HepG2 (cell line): ENCODE measurements around the gene GPC3. TPM values are rescaled to one million over a fixed set of nuclear protein-coding genes. Genes with fewer than 3 reads are reported as not detected.

Experiments
- ATAC-seq: fragments of 200-7000 bp; cut with Tn5 transposase; 3 replicates; pipeline ENCODE4 v1.9.1; 2020; ENCODE audit warnings: mild to moderate bottlenecking, moderate library complexity
- BruUV-seq: library from RNA; stranded (reverse); fragments of 400-500 nt; replicated peaks from 2 replicates; lab custom pipeline; 2021; lab: Mats Ljungman, UMichigan
- CTCF ChIA-PET: fragments of 300-600 bp; formaldehyde crosslinking; extraction: SDS; loops from one replicate; lab custom pipeline; 2021; ENCODE audit warnings: low total read pairs, inconsistent platforms, low intra/inter-chr PET ratio; lab: Yijun Ruan, JAX
- POLR2A ChIA-PET: fragments of 350-600 bp; sonication (Branson Sonifier 250); formaldehyde crosslinking; loops from one replicate; lab custom pipeline; 2020; ENCODE audit warnings: antibody characterized with exemption, inconsistent platforms; lab: Yijun Ruan, JAX
- DNase-seq: peaks from one replicate; pipeline ENCODE4 v3.0.0-alpha.2; 2015; ENCODE audit warnings: low spot score
- FAIRE-seq: peaks from 3 replicates; lab custom pipeline; 2011; peaks lifted over from hg19 to GRCh38; lab: Jason Lieb, UNC
- H2AFZ ChIP-seq: one replicate; pipeline ENCODE4 v1.6.1; 2011; ENCODE audit warnings: low read length, inconsistent platforms
- H3K27ac ChIP-seq: fragments of 300-600 bp; 3 replicates; pipeline ENCODE4 v1.8.0; 2011; ENCODE audit warnings: mixed run types, mild to moderate bottlenecking, mixed read lengths, low read length, inconsistent platforms; ENCODE audit not compliant: insufficient read depth; ENCODE audit errors: extremely low read length
- H3K27me3 ChIP-seq, 2 experiments: fragments of 200-600 bp in 1 of 2; 2 replicates in 1 of 2; 3 replicates in 1 of 2; pipeline versions ENCODE4 v1.6.0 to v1.8.0; 2011; ENCODE audit warnings: low read length in 2 of 2, mild to moderate bottlenecking in 2 of 2, moderate library complexity in 2 of 2, inconsistent platforms in 1 of 2; ENCODE audit not compliant: insufficient read depth in 2 of 2, control insufficient read depth in 1 of 2
- H3K36me3 ChIP-seq, 2 experiments: fragments of 200-600 bp in 1 of 2; replicated peaks in 1 of 2; 2 replicates in 1 of 2; 3 replicates in 1 of 2; pipeline versions ENCODE4 v1.5.1 to v1.8.0; 2011; ENCODE audit warnings: low read length in 2 of 2, inconsistent platforms in 1 of 2; ENCODE audit not compliant: insufficient read depth in 2 of 2, control insufficient read depth in 1 of 2
- H3K4me1 ChIP-seq: 2 replicates; pipeline ENCODE4 v1.5.1; 2012; ENCODE audit warnings: low read length, inconsistent platforms; ENCODE audit not compliant: insufficient read depth
- H3K4me2 ChIP-seq: 2 replicates; pipeline ENCODE4 v1.6.0; 2011; ENCODE audit warnings: low read depth, low read length, inconsistent platforms
- H3K4me3 ChIP-seq, 3 experiments: fragments of 200-600 bp in 1 of 3; sonication (generic), shearing (Covaris generic) in 1 of 3; replicated peaks in 1 of 3; 2 replicates each; pipeline ENCODE4 v1.5.1; 2011 to 2016; ENCODE audit warnings: low read length in 3 of 3, inconsistent platforms in 2 of 3, low read depth in 2 of 3, mild to moderate bottlenecking in 2 of 3, control low read depth in 1 of 3, mixed read lengths in 1 of 3; ENCODE audit not compliant: insufficient read depth in 1 of 3
- H3K79me2 ChIP-seq: one replicate; pipeline ENCODE4 v1.6.1; 2011; ENCODE audit warnings: low read length, inconsistent platforms; ENCODE audit not compliant: insufficient read depth
- H3K9ac ChIP-seq: 2 replicates; pipeline ENCODE4 v1.6.0; 2011; ENCODE audit warnings: mild to moderate bottlenecking, low read depth, low read length, inconsistent platforms; ENCODE audit not compliant: insufficient read depth
- H3K9me3 ChIP-seq: 2 replicates; pipeline ENCODE4 v1.5.1; 2012; ENCODE audit warnings: mild to moderate bottlenecking, low read length
- H4K20me1 ChIP-seq: 2 replicates; pipeline ENCODE4 v1.6.0; 2011; ENCODE audit warnings: inconsistent platforms, mild to moderate bottlenecking, low read length, moderate library complexity; ENCODE audit not compliant: insufficient read depth
- ATF7-NPFF ChIP-seq: sonication (generic); formaldehyde crosslinking; IDR thresholded peaks from 2 replicates; pipeline ENCODE4 v1.8.1; 2023; ENCODE audit warnings: mild to moderate bottlenecking, low read depth, missing genetic modification reagents, moderate library complexity
- CENPX ChIP-seq: sonication (generic); formaldehyde crosslinking; IDR thresholded peaks from 2 replicates; pipeline ENCODE4 v1.9.0; 2021; ENCODE audit warnings: mild to moderate bottlenecking, missing genetic modification reagents, moderate library complexity
- CREB1 ChIP-seq, 2 experiments: fragments of 450-650 bp in 1 of 2; IDR thresholded peaks; 2 replicates each; pipeline ENCODE4 v1.6.1; 2016 to 2017; ENCODE audit warnings: control low read depth in 1 of 2, mild to moderate bottlenecking in 1 of 2, missing compliant biosample characterization in 1 of 2, missing genetic modification characterization in 1 of 2
- GZF1 ChIP-seq: sonication (generic); formaldehyde crosslinking; IDR thresholded peaks from 2 replicates; pipeline ENCODE4 v1.5.1; 2020; ENCODE audit warnings: mild to moderate bottlenecking, missing genetic modification reagents
- NFYC ChIP-seq: IDR thresholded peaks from 2 replicates; pipeline ENCODE4 v1.6.1; 2016; ENCODE audit warnings: missing genetic modification reagents, missing compliant biosample characterization
- NR2C2 ChIP-seq: sonication (generic); formaldehyde crosslinking; IDR thresholded peaks from 2 replicates; pipeline ENCODE4 v1.4.0; 2020; ENCODE audit warnings: missing genetic modification reagents, mild to moderate bottlenecking, moderate library complexity, borderline replicate concordance
- POLR2AphosphoS5 ChIP-seq: IDR thresholded peaks from 2 replicates; pipeline ENCODE4 v1.6.1; 2012; ENCODE audit warnings: low read depth, low read length
- RBM22 ChIP-seq: fragments of 200-400 bp; formaldehyde crosslinking; optimal IDR thresholded peaks from 2 replicates; pipeline ENCODE3; 2017; ENCODE audit warnings: mild to moderate bottlenecking, low read length, moderate library complexity
- SKI ChIP-seq: fragments of 450-650 bp; IDR thresholded peaks from one replicate; pipeline ENCODE4 v1.6.1; 2018; ENCODE audit warnings: mild to moderate bottlenecking; ENCODE audit not compliant: partially characterized antibody
- ZNF577 ChIP-seq: sonication (generic); formaldehyde crosslinking; IDR thresholded peaks from 2 replicates; pipeline ENCODE4 v1.4.0; 2020; ENCODE audit warnings: mild to moderate bottlenecking, low read depth, missing genetic modification reagents, borderline replicate concordance
- WGBS: methylation state at CpG from one replicate; pipeline ENCODE4 v1.1.6; 2017; ENCODE audit warnings: low lambda C conversion rate; 5-methylcytosine and 5-hydroxymethylcytosine counted together
- in situ Hi-C: cut with HindIII; loops from 2 replicates; pipeline ENCODE4 v1.10.0; 2017; ENCODE audit warnings: low pct_unique_long_range_greater_than_20kb; ENCODE audit not compliant: extremely low pct_ligation_motif_present
- intact Hi-C: fragments of 100-400 bp; cut with micrococcal nuclease; formaldehyde crosslinking; loops from one replicate; pipeline ENCODE4 v1.10.0; 2022; ENCODE audit not compliant: unreplicated experiment
- polyA plus RNA-seq, 8 experiments: library from polyadenylated mRNA; depleted of rRNA in 3 of 8; stranded (reverse) in 7 of 8; unstranded in 1 of 8; fragments of >200 nt; fragmentation: Illumina TruSeq in 4 of 8; extraction: Trizol in 4 of 8; gene quantifications; 2 replicates each; pipeline versions ENCODE4 v1.2.1 to v1.2.3, GENCODE V29; 2011 to 2016; ENCODE audit warnings: low read depth in 4 of 8, missing spikeins in 1 of 8, mixed read lengths in 1 of 8; ENCODE audit not compliant: insufficient read depth in 1 of 8
- total RNA-seq, 5 experiments: library from RNA; depleted of rRNA; stranded (reverse); fragments of >200 nt; fragmentation: Illumina TruSeq; extraction: Trizol; gene quantifications; 2 replicates each; pipeline ENCODE4 v1.2.3, GENCODE V29; 2016; ENCODE audit warnings: low read depth in 1 of 5
- TF ChIP-seq, protein P1 (sequence below): sonication (generic); formaldehyde crosslinking; conservative IDR thresholded peaks from 2 replicates; pipeline ENCODE4 v1.4.0; 2020; ENCODE audit warnings: missing genetic modification reagents

Gene GPC3
- total and polyA plus RNA-seq, 2 of the 13 experiments (the other 11 are each of a cell fraction or from before 2014, with no cell fraction given), result 1,799 to 3,263 TPM

DNA sequence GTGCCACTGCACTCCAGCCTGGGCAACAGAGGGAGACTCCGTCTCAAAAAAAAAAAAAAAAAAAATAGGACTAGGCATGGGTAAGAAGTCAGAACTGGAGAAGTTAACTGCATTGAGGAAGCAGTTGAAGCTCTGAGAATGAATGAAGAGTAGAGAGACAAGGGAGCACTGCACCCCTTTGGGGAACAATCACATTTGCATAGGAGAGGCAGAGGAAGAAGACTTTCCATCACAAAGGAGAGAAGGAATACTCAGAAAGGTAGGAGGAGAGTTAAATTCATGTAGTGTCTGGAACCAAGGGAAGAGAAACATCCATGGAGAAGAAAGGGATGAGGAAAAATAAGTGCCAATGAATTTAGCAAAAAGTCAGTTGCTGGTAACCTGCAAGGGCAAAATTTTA lies 72.4 kb downstream of the GPC3 start:
- POLR2A ChIA-PET, result no interaction called here
- Histone ChIP-seq H3K9me3 (no peaks in the 10 kb centered on the region), H3K79me2 (peaks cover 76% of the 10 kb centered on the region), H3K4me1 (peaks cover 33% of the 10 kb centered on the region), H3K4me2 (no peak overlapping the region), H3K27me3 (no peaks in the 10 kb centered on the region), H3K27ac (no peak overlapping the region), H3K4me3 (no peak overlapping the region), H3K9ac (no peak overlapping the region), H2AFZ (no peak overlapping the region)
- intact Hi-C loops (no loop called here), in situ Hi-C loops (no loop called here)
- CTCF ChIA-PET, result no interaction called here
- no peak for ATAC-seq
- TF ChIP-seq POLR2AphosphoS5, result peak; percentile 27; the same call in 1 of the 2 replicates
- TF ChIP-seq CREB1 (IDR thresholded peaks at IDR 0.05), result no peak
- no peak for TF ChIP-seq CREB1 (CRISPR knock-in tag; IDR thresholded peaks at IDR 0.05)
- TF ChIP-seq ZNF577 (CRISPR knock-in tag), result no peak
- TF ChIP-seq, all 625 proteins: peak for 1
- no peak for DNase-seq
- 83% methylated on average over 1 of the region's 1 CpG for WGBS
- H4K20me1 ChIP-seq, result peaks cover 80% of the 10 kb centered on the region
- FAIRE-seq, result no peak
- BruUV-seq, result no TSS peak
- H3K36me3 ChIP-seq, result peaks cover 2 to 36% of the 10 kb centered on the region in 2 experiments; a peak in 2 of 5 replicates

DNA sequence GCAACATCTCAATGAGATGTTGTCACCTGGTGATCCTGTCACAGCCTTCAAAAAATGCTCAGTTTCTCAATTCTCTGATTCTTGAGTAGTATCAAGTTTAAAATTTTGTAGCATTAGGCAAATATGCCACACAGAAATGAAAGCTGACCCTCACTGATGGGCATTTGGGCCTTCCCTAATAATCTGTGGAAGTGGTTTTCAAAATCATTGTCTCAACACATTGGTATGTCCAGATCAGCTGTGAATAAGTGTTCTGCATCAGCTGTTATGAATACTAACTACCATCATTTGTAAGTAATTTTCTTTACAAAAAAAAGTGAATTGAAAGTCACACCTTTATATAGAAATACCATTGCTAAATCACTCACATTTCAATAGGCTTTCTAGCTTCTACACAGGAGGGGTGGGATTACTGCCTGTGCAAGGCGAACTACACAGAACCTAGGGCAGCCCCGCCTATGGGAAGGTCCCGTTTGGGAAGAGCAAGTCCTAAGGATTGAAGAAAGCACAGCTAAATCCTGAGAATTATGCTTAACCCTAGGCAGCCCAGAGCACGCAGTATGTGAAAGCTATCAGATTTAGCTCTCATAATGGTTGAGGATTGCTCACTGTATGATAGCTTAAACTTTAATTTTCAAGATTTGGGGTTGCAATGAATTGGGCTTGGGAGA lies 73.4 kb downstream of the GPC3 start:
- CTCF ChIA-PET, result no interaction called here
- FAIRE-seq, result no peak
- peaks cover 73% of the 10 kb centered on the region for H3K79me2 ChIP-seq

More for the DNA sequence above, 73.4 kb downstream of the GPC3 start:
- ATAC-seq (peak; percentile 37), DNase-seq (no peak)
- Histone ChIP-seq H3K4me3 (no peak overlapping the region), H3K4me1 (peaks cover 29% of the 10 kb centered on the region), H4K20me1 (peaks cover 76% of the 10 kb centered on the region), H3K27me3 (no peaks in the 10 kb centered on the region), H3K9me3 (no peaks in the 10 kb centered on the region), H2AFZ (no peak overlapping the region), H3K27ac (no peak overlapping the region), H3K4me2 (no peak overlapping the region), H3K9ac (no peak overlapping the region), H3K36me3 (peaks cover 2 to 36% of the 10 kb centered on the region in 2 experiments; a peak in 2 of 5 replicates)
- POLR2A ChIA-PET, result no interaction called here
- TF ChIP-seq, protein P1, sequence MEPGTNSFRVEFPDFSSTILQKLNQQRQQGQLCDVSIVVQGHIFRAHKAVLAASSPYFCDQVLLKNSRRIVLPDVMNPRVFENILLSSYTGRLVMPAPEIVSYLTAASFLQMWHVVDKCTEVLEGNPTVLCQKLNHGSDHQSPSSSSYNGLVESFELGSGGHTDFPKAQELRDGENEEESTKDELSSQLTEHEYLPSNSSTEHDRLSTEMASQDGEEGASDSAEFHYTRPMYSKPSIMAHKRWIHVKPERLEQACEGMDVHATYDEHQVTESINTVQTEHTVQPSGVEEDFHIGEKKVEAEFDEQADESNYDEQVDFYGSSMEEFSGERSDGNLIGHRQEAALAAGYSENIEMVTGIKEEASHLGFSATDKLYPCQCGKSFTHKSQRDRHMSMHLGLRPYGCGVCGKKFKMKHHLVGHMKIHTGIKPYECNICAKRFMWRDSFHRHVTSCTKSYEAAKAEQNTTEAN (CRISPR knock-in tag), result no peak
- TF ChIP-seq CENPX (CRISPR knock-in tag) (no peak), NR2C2 (CRISPR knock-in tag) (no peak), RBM22 (peak; percentile 89), ATF7-NPFF (CRISPR knock-in tag) (no peak), GZF1 (no peak), SKI (no peak), NFYC (CRISPR knock-in tag) (no peak)
- intact Hi-C loops, result no loop called here
- no TSS peak for BruUV-seq
- 85% methylated on average over 4 of the region's 4 CpGs for WGBS
- in situ Hi-C loops, result no loop called here
